GM21619 (cell line): ENCODE results near the gene CFAP58.

ENCODE experiments used
- ATAC-seq: cut with Tn5 transposase; IDR thresholded peaks from one replicate; pipeline ENCODE4 v1.9.1; 2021; ENCODE audit not compliant: unreplicated experiment

The CFAP58 gene

GRCh38 chr10:104322416-104322782, 31.2 kb upstream of the CFAP58 start:
- peak; percentile 34 for ATAC-seq

- no peak for ATAC-seq
Observed at GRCh38 chr10:104323085-104323484, 30.5 kb upstream of the CFAP58 start.

- ATAC-seq = no peak
Observed at GRCh38 chr10:104323760-104324201, 29.9 kb upstream of the CFAP58 start.

DNA sequence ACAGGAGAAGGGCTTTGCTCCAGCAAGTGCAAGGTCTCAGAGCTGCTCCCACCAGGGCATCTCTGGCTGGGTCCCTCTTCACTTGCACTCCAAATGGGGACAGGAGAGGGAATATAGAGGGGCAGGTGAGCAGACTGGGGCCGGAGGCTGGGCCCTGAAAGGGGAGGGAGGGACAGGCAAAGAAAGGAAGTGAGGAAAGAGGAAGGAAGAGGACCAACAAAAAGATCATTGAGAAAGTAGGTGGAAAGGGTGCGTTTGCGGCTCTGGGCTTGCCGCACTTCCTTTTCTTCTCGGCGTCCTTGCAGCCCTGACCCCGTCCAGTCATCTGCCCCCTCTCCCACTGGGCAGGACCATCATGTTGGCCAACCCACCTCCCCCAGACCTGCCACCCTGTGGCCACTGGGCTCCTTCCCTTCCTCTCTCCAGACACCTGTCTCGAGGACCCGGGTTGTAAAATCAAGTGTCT, 29.4 kb upstream of the CFAP58 start:
- ATAC-seq = no peak

- no peak for ATAC-seq
Observed at GRCh38 chr10:104324931-104325330, 28.7 kb upstream of the CFAP58 start.

- ATAC-seq = no peak
Observed at GRCh38 chr10:104325436-104326435, 27.9 kb upstream of the CFAP58 start.

DNA sequence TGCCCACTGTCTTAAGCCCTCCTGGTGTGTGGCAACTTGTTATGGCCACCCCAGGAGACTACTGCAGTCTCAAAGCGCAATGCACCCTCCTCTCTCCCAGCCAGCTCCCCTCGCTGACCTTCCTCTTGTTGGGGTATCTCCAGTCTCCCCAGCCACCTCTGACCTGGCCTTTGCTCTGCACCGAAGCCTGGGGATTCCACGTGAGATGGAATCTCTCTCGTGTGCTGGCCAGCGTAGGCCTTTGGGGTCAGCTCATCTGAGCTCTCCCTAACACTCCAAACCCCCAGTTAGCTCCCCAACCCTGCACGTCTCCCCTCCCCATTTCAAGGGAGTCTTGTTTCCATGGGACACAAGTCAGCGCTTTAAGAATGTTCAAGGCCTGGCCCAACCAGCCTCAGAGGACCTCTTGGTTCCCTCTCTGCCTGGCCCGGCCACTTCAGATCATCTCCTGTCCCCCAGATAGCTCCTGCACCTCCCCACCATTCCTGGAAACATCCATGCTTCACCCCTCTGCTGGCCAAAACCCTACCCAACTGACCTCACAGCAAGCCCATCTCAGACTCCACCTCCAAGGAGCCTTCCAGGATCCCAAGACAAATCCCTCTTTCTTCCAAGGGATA, 26.5 kb upstream of the CFAP58 start:
- no peak for ATAC-seq

GRCh38 chr10:104327745-104328645, 25.6 kb upstream of the CFAP58 start:
- ATAC-seq = no peak

- no peak for ATAC-seq
Observed at GRCh38 chr10:104328646-104328895, 25.1 kb upstream of the CFAP58 start.

DNA sequence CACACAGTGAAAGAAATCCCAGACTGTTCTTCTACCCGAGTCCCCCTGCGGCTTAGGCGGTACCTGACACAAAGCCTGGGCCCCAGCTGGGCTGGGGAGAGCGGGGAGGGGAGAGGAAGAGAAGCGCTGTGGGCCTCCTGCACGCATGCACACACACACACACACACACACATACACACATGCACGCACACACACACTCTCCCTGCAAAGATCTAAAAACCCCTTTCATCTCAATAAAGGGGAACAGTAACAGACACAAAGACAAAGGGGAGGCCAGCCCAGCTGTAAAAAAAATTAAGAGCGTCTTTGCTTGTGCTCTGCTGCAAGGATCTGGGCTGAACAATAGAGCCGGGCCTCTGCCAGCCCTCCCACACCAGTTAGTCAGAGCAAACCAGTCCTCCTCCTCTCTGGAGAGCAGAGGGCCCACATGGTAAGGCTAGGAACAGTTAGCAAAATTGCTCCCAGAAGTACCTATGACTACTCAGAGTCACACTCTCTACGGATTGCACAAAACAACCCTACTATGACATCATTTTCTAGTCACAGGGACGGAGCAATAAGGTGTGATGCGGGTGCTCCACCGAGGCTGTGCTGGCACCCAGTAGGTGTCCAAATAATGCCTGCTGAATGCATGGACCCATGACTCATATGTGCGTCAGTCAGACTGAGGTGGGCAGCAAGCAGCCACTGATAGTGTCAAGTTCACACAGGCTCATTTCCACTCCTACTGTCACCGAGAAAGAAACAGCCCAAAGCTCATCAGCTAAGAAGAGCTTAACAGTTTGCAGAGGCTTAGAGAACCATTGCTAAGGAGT, 24.5 kb upstream of the CFAP58 start:
- ATAC-seq = peak; percentile 37

GRCh38 chr10:104329735-104330134, 23.9 kb upstream of the CFAP58 start:
- no peak for ATAC-seq

DNA sequence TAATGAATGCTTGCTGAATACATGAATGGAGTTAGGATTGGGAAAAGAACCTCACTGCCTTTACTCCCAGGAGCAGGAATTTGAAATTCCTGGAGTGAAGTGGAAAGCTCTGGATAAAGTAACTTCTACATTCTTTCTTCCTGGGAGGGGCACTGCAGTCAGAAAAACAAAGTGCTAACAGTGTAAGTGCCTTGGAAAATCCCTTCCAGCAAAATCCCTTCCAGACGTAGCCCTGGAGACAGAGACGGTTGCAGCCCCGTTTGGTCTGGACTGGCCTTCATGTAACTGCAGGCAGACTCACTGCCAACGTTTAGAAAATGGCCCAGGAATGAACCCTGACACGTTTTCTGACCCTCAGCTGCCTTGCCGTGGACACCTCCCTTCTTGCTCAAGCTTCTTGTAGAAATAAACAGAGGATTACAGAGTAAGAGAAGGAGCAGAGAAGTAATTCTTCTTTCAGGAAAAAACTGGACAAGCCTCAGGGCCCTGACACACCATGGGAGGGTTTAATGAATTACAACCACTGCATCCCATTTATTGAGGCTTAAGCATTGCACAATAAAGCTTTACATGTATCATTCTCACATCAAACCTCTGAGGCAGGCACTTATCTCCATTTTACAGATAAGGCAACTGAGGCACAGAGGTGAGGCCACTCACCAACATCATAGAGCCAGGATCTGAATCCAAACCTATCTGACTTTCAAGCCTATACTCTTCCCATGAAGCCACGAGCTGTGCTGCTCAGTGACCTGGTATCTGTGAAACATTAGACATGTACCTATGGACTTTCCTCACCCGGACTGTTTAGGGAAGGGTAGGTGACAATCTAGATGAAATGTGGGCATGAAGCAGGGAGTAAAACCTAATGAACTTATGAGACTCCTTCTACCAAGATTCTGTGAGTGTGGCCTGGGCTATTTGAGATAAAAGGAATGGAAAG, 23.2 kb upstream of the CFAP58 start:
- no peak for ATAC-seq

GRCh38 chr10:104331208-104331838, 22.3 kb upstream of the CFAP58 start:
- no peak for ATAC-seq

GRCh38 chr10:104332243-104333031, 21.2 kb upstream of the CFAP58 start:
- no peak for ATAC-seq

DNA sequence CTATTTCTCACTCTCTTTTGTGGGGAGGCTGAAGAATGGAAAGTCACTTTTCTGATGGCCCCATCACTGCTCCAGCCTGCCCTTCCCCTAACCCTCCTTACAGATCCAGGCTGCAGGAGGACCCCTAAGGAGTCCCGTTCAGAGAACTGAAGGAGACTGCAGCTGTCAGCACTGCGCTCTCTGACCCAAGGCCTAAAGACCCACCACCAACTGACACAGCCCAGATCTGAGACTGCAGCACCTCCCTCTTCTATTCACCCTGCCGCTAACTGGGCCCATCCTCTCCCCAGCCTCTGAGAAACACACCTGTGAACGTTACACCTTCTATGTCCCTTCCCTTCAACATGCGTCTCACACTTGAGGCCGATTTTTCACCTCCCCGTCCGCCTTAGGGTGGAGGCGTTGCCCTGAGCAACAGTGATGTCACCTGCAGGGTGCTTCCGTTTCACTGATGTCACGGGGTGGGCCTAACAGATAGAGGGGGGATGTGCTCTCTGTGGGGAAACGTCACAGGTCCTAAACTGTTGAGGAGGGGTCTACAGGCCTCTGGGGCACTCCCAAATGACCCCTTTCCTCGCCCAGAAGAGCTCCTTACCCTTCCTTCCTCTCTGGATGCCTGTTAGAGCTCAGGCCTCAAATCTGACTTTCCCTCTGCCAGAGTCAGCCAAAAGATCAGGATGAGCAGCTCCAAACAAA, 20.5 kb upstream of the CFAP58 start:
- no peak for ATAC-seq

- ATAC-seq = no peak
Observed at GRCh38 chr10:104333728-104334373, 19.8 kb upstream of the CFAP58 start.

DNA sequence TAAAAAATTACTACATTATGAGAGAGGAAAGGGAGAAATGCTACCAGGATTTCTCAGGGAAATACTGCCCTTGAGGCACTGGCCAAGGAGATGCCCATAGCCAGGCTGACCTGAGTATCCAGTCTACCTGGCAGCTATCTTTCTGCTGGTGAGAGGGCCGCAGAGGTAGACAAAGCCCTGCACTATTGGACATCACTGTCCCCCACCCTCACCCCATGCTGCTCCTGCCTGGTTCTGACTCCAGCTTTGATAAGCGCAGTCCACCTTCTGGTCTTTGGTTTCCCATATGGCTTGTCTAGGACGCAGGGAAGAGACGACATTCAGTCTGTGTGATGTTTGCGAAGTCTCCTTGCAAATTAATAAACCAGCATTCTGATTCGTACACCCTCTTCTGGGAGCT, 19.1 kb upstream of the CFAP58 start:
- ATAC-seq = no peak
